GM10847 (cell line): Measurements from ENCODE around the gene TMEM131L.

Experiments used
- POLR2A ChIP-seq: IDR thresholded peaks from 2 replicates; pipeline ENCODE4 v1.6.1; 2011; ENCODE audit not compliant: insufficient read length; ENCODE audit errors: extremely low read depth

Gene TMEM131L

GRCh38 chr4:153553819-153554170, 87.6 kb downstream of the TMEM131L start:
- TF ChIP-seq POLR2A: no peak

GRCh38 chr4:153555730-153556434, 89.7 kb downstream of the TMEM131L start:
- TF ChIP-seq POLR2A: no peak

DNA sequence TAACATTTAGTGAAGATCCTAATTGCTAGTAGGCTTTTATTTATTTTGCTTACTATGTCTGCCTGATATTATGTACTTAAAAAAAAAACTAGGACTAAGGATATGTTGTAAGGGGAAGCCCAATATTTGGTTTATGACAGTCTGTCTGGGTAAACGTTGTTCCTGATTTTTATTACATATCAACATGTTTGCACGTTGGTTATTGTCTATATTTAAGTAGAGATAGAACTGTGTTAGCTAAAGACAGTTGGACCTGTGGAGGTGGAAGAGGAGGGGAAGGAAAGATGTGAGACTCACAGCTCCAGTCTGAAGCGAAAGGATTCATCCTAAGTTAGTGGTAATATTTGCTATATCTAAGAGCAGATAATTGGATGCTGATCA, 90.3 kb downstream of the TMEM131L start:
- TF ChIP-seq POLR2A: no peak

DNA sequence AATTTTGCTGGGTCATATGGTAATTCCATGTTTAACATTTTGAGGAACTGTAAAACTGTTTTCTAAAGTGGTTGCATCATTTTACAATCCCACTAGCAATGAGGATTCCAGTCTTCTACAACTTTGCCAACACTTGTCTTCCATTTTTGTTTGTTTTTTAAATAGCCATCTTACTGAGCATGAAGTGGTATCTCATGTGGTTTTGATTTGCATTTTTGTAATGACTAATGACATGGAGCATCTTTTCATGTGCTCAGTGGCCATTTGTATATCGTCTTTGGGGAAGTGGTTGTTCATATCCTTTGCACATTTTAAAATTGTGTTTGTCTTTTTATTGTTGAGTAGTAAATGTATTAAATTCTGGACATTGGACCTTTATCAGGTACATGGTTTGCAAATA, 94.7 kb downstream of the TMEM131L start:
- TF ChIP-seq POLR2A: no peak

DNA sequence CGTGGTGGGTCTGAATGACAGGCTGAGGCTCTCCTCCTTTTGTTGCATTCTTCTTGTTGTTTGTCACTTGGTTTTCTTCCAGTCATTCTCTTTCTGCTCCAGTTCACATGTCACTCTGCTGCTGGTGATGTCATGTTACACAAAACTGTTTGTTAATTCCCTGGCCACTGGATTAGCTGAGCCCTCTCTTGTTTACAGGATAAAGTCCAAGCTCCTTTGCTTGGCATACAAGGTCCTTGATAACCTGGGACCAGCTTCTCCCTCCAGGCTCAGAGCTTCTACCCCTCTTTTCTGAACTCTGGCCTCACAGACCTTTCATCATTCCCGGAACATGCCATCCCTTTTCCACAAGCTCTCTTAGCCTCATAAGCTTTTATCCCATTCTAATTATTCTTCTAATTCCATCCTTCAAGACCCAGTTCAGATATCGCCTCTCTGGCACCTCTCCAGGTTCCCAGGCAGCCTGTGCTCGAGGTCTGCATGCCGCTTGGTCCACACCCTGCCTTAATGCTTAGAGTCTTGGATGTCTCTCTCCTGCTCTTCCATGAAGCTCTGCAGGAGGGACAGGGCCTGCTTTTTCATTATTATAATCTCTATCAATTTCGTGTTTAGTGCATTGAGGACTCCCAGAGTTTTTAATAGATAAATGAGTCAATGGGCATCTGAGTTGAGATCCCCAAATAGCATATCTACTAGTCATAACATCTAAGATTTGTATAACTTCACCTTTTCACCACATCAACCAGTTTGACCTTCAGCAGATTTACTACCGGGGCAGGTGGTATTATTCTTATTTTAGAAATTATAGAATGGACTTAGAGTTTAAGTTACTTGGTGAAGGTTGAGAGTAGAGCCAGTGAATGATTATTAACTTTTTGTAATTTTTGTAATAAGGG, 98.7 kb downstream of the TMEM131L start:
- no peak for TF ChIP-seq POLR2A

GRCh38 chr4:153566631-153567150, 100.5 kb downstream of the TMEM131L start:
- TF ChIP-seq POLR2A: no peak

DNA sequence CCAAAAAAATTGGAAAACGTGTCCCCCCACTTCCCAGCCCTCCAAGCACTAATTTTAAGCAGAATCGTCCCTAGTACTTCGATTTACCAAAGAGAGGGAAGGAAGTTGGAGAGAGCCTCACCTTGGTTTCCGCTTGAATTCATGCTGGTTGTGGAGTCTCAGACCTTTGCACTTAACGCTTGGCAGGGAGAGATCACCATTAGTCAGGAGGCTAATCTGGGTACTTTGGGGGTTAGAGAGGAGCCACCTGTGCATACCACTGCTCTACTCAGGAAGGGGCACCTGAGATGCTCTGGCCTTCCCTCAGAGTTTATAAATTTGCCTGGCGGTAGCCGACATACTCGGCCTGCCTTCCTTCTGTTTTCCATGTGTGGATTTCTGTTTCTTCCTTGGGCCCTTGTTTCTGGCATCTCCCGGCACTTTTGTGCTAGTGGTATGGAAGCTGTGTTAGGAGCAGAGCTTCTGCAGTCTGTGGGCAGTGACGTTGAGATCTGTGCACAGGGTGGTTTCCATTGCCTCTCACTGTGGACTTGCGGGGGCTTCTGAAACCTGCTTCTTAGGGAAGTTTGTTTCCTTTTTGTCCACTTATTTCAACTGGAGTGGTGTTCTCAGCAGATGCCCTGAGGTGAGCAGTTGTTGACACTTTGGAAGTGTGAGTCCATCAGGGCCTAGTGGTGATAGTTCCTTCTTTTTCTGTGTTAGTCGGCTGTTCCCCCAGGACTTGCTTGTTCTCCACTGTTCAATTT, 104.2 kb downstream of the TMEM131L start:
- TF ChIP-seq POLR2A: no peak

GRCh38 chr4:153571006-153571545, 104.9 kb downstream of the TMEM131L start:
- TF ChIP-seq POLR2A: no peak

DNA sequence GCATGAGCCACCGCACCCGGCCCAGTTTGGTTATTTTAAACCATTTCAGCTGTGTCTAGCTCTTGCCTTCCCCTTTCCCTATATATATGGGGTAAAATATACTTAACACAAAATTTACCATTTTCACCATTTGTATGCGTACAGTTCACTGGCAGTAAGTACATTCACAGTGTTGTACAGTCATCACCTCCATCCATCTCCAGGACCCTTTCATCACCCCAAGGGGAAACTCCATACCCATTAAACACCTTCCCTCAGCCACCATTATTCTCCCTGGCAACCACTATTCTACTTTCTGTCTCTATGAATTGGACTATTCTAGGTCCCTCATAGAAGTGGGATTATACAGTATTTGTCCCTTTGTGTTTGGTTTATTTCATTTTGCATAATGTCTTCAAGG, 106.4 kb downstream of the TMEM131L start:
- TF ChIP-seq POLR2A: no peak

DNA sequence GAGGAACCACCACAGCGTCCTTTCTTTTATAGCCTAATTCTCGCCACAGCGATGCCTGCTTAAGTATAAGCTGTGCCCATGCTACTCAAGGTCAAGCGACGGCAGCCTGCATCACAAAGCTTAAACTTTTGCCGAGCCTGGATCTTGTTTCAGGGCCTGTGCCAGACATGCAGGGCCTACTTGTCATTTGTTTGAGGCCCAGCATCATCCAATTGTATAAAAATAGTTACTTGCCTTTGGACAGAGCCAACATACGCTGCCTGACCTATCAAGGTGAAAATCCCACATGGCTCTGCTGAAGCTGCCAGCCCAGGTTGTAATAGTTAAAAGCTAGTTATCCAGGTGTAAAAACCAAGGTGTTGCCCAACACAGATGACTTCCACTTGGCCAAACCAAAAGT, 107.1 kb downstream of the TMEM131L start:
- TF ChIP-seq POLR2A: no peak

DNA sequence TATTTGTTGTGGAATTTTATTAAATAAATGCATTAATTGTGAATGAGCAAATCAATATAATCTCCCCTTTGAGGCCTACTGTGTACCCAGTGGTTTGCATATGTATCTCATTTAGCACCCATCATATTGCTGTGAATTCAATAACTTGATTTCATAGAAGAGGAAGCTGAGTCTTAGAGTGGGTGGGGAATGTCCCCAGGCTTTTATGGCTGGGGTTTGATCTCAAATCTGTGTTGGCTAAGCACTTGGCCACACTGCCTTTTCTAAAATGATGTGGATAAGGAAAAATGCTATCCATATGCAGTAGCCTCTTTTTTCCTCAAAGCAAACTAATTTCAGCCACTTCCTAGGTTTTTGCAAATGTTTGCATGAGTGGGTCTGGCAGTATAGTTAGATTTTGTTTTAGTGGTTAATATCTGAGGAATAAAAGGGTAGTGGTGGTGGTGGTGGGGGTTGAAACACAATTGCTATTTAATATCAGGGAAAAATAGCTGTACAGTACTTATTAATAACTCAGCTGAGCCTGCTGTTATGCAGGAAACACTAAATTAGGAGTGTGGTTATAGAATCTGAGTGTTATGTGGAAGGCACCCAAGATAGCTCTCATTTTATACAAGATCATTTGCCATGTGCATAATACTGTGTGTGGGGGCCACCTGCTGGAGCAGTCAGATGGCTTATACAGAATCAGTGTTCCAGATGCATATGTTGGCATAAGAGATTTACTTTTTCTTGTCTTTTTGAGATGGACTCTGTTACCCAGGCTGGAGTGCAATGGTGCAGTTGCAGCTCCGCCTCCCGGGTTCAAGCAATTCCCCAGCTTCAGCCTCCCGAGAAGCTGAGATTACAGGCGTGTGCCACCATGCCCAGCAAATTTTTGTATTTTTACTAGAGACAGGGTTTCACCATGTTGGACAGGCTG, 108.0 kb downstream of the TMEM131L start:
- no peak for TF ChIP-seq POLR2A

DNA sequence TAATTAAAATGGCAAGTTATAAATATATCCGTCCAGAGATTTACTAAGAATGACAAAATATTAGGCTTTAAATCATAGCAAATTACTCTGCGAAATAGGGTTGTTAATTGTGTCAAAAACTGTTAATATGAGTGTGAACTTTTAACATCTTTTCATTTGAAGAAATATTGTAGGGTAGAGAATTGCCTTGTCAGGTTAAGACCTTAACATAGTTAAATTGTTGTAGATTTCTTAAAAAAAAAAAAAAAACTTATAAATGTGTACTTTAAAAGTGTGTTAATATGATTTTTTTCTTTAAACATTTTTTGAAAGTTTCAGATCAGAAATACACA, 110.2 kb downstream of the TMEM131L start:
- TF ChIP-seq POLR2A: no peak

DNA sequence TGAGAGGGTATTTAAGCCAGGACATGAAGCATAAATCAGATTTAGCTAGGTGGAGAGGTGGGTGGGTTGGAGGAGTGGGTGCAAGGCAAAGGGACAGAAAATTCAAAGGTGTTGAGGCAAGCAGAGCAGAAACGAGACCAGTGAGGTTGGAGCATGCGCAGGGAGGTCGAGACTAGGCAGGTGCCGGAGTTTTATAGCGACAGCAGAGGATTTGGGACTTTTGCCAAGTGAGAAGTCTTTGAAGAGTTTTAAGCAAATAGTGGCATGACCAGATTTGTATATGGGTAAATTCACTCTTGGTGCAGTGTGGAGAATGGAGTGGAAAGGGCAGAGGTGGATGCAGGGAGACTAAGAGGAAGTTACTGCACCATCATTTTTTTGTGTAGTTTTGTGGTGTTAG, 110.9 kb downstream of the TMEM131L start:
- TF ChIP-seq POLR2A: no peak

DNA sequence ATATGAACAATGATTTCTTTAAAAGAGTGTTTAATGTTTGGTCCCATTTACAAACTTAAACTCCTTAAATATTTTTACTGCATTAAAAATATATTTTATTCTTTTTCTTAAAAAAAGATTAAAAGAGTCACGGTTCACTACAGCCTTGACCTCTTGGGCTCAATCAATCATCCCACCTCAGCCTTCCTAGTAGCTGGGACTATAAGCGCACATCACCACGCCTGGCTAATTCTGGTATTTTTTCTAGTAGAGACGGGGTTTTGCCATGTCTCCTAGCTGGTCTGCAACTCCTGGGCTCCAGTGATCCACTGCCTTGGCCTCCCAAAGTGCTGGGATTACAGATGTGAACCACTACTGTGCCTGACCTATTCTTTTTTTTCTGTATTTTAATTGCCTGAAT, 113.2 kb downstream of the TMEM131L start:
- no peak for TF ChIP-seq POLR2A
